ENCODE data around the gene LMO7. TPM values are rescaled to one million over a fixed set of nuclear protein-coding genes. Genes with fewer than 3 reads are reported as not detected.
A peak's percentile ranks its signal among the peaks of the same experiment; 100 is the strongest.

Gene LMO7
- total RNA-seq, 1 experiment from 2014 or later: 11.8 TPM

- ATAC-seq: peak; percentile 91
- BruUV-seq (replicated peaks): no TSS peak
- no peaks in the 10 kb centered on the region for H3K27me3 ChIP-seq (ENCODE audit: control insufficient read depth, insufficient read depth, low read length)
- DNase-seq (ENCODE audit: low read depth, low spot score): peak; percentile 78
- POLR2A ChIA-PET: no interaction called here
- in situ Hi-C loops (cut with HindIII; ENCODE audit: low pct_unique_long_range_greater_than_20kb, low sequenced_read_pairs): no loop called here
- no peaks in the 10 kb centered on the region for H3K9me3 ChIP-seq (ENCODE audit: control insufficient read depth, insufficient read depth, low read depth, low read length)
- H3K4me1 ChIP-seq (ENCODE audit: control insufficient read depth, insufficient read depth, low read length): peaks cover 7% of the 10 kb centered on the region
- TF ChIP-seq TCF7L2 (IDR thresholded peaks at IDR 0.05; ENCODE audit: low read depth, low read length) (no peak), REST (IDR thresholded peaks at IDR 0.05; ENCODE audit: insufficient read depth in 1 of 2, low read depth in 2 of 2, low read length in 1 of 2) (no peak), POLR2AphosphoS5 (IDR thresholded peaks at IDR 0.05; ENCODE audit: low read depth, low read length) (no peak), SIN3A (IDR thresholded peaks at IDR 0.05; ENCODE audit: borderline replicate concordance, insufficient read depth, low read depth, low read length) (no peak), CTCF (IDR thresholded peaks at IDR 0.05) (no peak)
- no peaks in the 10 kb centered on the region for H3K36me3 ChIP-seq (ENCODE audit: control insufficient read depth, insufficient read depth, low read length)
- CTCF ChIA-PET: no interaction called here
- intact Hi-C loops (cut with micrococcal nuclease; ENCODE audit: unreplicated experiment): no loop called here
- H3K27ac ChIP-seq (ENCODE audit: low read length): peak overlapping the region; percentile 48
- H3K4me3 ChIP-seq (ENCODE audit: low read depth in 2 of 2, low read length in 2 of 2): peak overlapping the region in 1 of 2 experiments; percentile 19; a peak in 1 of 4 replicates
Measured at GRCh38 chr13:75705395-75705794, 69.3 kb downstream of the LMO7 start.

DNA sequence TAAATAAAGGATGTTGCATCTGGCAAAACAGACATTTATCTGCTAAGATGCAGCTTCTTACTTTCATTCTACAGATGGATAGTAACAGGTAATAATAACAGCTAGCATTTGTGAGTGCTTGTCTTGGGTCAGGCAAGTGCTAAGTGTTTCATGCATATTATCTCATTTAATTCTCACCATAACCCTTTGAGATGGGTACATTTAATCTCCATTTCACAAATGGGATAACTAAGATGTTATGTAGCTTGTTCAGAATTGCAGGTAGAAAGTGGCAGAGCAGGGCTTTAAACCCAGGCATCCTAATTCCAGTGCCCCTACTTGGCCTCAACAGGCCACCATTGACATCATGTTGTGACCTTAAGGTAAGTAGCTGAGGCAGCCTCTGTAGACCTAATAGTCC, 69.8 kb downstream of the LMO7 start:
- Histone ChIP-seq H3K27me3 (ENCODE audit: control insufficient read depth, insufficient read depth, low read length) (no peaks in the 10 kb centered on the region), H3K4me1 (ENCODE audit: control insufficient read depth, insufficient read depth, low read length) (peaks cover 7% of the 10 kb centered on the region), H3K36me3 (ENCODE audit: control insufficient read depth, insufficient read depth, low read length) (no peaks in the 10 kb centered on the region), H3K9me3 (ENCODE audit: control insufficient read depth, insufficient read depth, low read depth, low read length) (no peaks in the 10 kb centered on the region), H3K27ac (ENCODE audit: low read length) (no peak overlapping the region; the same call in 1 of the 2 replicates), H3K4me3 (ENCODE audit: low read depth in 2 of 2, low read length in 2 of 2) (no peak overlapping the region)
- in situ Hi-C loops (cut with HindIII; ENCODE audit: low pct_unique_long_range_greater_than_20kb, low sequenced_read_pairs): no loop called here
- no TSS peak for BruUV-seq (replicated peaks)
- TF ChIP-seq CTCF (IDR thresholded peaks at IDR 0.05) (no peak), TCF7L2 (IDR thresholded peaks at IDR 0.05; ENCODE audit: low read depth, low read length) (no peak), REST (IDR thresholded peaks at IDR 0.05; ENCODE audit: insufficient read depth in 1 of 2, low read depth in 2 of 2, low read length in 1 of 2) (no peak), POLR2AphosphoS5 (IDR thresholded peaks at IDR 0.05; ENCODE audit: low read depth, low read length) (no peak), SIN3A (IDR thresholded peaks at IDR 0.05; ENCODE audit: borderline replicate concordance, insufficient read depth, low read depth, low read length) (no peak)
- ChIA-PET POLR2A (no interaction called here), CTCF (no interaction called here)
- DNase-seq (ENCODE audit: low read depth, low spot score): no peak
- intact Hi-C loops (cut with micrococcal nuclease; ENCODE audit: unreplicated experiment): no loop called here
- no peak for ATAC-seq

All from Panc1 (cell line).